Activated naive CD4-positive, alpha-beta T cell treated with anti-CD3 and anti-CD28 coated beads, Interleukin-2, amount 50 U/mL, for 16 hours (primary cell): ENCODE measurements around the gene C11orf16.

Experiments used
- DNase-seq: peaks from one replicate; pipeline ENCODE4 v3.0.0-alpha.2; 2020

Gene C11orf16

GRCh38 chr11:8878771-8879170 is 54.0 kb downstream of the C11orf16 start:
- no peak for DNase-seq

DNA sequence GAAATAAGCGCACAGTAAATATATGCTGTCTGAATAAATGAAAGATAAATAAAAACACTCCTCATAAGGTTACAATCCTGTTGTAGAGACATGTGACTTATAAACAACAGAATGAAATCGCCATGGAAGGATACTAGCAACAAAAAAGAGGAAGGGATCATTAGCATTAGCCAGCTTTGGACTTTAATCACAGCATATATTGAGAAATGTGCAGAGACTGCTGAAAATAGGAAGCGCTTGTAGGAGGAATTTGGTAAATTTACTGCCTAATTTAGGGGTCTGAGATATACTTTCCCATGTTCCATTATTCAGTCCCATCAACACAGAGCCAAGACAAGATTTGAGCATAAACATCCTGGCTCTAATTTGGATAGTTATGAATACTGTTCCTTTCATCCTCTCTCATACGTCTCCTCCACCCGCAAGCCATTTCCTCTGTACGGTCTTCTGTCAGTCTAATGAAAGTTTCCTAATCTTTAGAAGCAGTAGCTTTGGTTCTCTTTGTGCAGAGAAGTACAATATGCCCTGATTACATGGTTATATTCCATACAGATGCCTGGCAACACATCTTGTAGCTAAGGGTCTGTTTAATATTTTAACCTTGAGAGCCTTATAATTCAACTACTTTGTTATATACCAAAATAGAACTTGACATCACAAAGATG is 58.9 kb downstream of the C11orf16 start:
- DNase-seq = no peak

- no peak for DNase-seq
These were observed 60.8 kb downstream of the C11orf16 start for GRCh38 chr11:8871962-8872361.

- no peak for DNase-seq
These were observed 61.5 kb downstream of the C11orf16 start for GRCh38 chr11:8871171-8871775.

GRCh38 chr11:8870411-8871170 is 62.2 kb downstream of the C11orf16 start:
- DNase-seq = peak; percentile 15
